Ecto neural progenitor cell (in vitro differentiated cells): ENCODE data around the gene RETN.

ENCODE experiments used
- DNase-seq: peaks from one replicate; pipeline ENCODE4 v3.0.0-alpha.2; 2018; ENCODE audit warnings: low spot score

RETN gene, protein sequence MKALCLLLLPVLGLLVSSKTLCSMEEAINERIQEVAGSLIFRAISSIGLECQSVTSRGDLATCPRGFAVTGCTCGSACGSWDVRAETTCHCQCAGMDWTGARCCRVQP

DNA sequence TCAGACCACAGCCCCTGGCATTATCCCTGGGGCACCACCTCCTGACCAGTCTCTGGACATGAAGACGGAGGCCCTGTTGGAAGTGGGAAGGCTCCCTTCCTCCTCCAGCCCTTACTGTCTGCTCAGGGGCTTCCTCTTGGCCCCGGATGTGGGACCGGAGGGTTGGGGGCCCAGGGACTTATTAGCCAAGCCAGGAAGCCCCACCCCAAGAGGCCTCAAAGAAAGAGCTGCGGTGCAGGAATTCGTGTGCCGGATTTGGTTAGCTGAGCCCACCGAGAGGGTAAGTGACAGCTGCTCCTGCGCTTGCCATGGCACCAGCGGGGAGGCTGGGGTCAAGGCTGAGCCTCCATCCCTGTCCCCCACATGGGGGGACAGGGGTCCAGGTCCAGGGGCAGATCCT lies at the start of gene RETN:
Gene RETN, plus strand, starts transcription at position 208 of the 400 bp plus-strand sequence. CDS start 278 bp downstream, outside the sequence.
- DNase-seq = no peak

DNA sequence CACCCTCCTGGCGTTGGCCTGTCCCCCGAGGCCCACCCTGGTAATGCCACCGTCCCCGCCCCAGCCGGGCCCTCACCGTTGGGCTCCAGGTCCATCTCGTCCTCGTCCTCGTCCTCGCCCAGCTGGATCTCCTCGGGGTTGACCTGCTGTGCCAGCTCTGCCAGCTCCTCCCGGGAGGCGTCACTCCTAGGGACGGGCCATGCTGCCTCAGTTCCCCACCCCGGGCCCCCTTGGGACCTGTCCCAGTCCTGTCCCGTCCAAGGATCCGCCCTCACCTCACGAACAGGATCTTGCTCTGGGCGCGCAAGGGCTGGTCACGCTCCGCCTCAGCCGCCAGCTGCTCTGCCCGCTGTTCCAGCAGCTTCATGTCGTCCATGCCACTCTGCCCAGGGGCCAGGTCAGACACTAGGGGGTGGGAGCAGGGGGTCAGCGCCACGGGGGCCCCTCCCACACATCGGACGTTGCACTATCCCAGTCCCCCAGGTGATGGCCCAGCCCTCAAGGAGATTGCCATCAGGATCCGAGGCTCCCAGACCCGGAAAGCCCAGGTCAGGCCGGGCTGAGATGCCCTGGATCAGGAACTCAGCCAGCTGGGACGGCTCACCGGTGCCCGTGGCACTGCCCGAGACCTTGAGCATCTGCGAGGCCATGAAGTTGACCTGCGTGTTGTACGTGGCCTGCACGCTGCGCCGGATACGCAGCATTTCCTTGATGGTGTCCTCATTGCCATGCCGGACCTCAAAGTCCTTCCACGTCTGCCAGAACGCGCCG lies 49.0 kb upstream of the RETN start:
- no peak for DNase-seq

DNA sequence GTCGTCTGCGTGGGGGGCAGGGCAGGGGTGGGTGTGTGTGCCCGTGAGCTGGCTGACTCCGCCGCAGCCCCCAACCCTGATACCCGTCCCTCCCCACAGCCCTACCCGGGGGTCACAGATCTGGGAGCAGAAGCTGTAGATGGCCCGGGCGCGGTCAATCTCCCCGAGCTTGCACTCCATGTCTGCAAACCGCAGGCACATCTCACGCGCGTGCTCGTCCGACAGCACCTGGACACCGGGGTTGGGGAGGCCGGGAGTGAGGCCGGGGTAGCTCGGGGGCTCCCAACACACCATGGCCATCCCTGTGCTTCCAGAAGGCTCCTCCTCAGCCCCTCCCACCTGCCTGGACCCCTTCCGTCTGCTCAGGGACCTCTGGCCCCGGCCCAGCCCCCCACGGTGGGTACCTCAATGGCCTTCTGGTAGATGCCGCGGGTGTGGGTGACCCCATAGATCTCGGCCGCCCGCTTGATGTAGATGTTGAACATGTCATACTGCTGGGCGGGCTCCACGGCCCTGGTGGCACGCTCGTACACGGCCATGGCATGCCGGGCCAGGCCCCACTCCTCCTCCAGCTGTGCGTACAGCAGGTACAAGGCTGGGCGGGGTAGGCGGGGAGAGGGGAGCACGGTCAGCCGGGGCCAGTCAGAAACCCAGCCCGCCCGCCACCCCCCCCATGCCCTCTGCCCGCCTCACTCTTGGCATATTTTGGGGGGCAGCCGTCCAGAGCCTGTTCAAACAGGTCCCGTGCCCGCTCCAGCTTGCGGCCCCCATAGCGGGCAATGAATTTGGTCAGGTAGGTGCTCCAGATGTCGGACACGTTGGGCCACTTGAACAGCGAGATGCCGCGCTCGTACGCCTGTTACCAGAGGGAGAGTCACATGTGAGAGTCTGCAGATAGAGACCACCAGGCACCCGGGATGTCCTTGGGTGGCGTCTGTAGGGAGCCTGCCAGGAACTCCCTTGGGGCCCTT lies 48.1 kb upstream of the RETN start:
- no peak for DNase-seq

- DNase-seq = no peak
Observed at GRCh38 chr19:7622933-7623685, 45.7 kb upstream of the RETN start.

DNA sequence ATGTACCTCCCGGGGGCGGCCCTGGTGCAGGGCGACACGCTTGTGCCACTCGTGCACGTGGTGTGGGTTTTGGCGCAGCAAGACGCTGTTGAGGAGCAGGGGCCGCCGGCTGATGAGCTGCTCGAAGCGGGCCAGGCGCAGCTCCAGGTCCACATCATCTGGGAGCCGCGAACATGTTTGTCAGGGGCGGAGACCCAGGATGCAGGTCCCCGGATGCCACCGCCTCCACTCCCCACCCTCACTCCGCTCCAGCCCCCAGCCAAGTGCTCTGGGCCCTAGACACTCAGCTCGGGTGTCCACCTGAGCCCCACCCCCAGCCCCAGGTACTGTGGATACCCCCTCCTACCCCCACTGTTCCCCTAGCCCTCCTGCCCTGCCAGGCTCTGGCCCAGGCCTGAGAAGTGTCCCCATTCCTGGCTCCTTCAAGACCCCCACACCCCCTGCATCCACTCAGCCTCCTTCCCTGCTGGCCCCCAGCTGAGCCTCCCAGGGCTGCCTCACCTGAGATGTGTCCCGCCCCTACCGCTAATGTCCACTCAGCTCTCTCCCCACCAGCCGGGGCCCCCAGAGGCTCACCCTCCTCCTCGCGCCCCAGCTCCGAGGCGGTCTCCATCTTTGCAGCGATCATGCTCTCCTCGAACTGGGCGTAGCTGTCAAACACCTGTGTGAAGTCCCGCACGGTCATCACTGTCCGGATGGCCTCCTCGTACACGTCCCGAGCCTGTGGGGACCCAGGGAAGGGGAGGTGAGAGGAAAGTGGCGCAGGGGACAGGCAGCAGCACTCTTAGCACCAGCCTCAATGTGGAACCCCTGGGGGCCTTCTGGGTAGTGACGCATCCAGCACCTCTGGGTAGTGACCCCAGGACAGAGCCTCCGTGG lies 44.9 kb upstream of the RETN start:
- DNase-seq = no peak

GRCh38 chr19:7624810-7625209 lies 44.0 kb upstream of the RETN start:
- no peak for DNase-seq

DNA sequence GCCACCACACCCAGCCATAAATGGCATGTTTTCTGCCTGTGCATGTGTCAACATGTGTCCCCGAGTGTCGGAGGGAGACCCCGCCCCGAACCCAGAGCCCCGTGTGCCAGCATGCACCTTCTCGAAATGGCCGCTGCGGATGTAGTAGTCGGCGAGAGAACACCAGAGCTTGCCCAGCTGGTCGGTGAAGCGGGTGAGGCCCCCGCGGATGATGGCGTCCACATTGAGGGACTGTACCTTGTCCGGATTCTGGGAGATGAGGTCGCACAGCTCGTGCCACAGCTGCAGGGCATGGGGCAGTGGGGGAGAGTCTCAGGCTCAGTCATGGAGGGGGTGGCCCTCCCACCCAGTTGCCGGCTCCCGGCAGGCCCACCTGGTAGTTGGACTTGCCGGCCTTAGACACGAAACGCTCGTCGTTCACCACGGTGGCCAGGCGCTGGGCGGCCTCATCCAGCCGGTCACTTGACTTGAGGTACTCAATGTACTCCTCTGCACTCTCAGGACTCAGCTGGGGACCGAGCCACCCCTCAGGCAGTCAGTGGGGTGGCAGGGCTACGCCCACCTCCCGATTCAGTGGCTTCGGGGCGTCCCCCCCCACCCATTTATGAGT lies 43.0 kb upstream of the RETN start:
- DNase-seq = no peak

DNA sequence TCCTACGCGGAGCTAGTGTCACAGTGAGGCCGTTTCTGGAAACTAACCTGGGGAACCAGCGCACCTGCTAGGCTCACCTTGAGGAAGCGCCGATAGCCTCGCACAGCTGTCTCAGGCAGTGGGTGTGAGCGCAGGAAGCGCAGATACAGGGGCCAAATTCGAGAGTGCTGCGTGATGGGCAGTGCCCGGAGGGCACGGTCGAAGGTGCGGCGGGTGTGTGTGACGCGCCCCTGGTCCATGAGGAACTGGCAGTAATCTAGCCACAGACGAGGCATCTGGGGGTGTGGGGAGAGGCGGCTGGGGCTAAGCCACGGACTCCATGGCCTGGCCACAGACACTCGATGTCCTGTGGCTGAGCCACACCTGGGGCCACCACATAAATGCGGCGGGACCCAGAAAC lies 41.7 kb upstream of the RETN start:
- DNase-seq = no peak

DNA sequence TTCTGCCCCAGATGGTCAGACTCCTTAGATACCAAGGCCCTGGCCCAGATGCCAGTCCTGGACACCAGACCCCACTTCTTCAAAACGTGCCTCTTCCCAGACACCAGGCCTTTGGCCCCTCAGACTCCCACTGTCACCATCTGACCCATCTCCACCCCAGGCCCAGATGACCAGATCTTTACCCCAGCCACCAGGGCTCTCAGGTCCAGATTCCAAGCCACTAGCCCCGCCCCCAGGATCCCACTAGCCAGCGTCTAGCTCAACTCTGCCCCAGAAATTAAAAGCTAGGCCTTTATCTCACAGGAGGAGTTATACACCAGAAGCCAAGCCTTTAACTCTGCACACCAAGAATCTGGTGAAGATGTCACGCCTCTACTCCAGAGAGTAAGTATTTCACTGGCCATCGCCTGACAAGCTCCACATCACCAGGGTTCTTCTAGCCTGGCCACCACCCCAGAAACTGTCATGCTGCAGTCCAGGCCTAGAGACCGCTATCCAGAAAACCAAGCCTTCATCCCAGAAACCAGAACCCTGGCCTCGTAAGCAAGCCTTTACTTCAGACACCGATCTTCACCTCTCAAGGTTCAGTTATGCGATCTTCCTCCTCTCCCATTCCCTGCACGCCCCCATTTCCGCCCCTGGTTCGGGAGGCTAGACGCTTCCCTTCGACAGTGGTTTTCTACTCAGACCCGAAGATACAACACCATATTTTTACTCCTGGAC lies 40.1 kb upstream of the RETN start:
- DNase-seq = no peak

DNA sequence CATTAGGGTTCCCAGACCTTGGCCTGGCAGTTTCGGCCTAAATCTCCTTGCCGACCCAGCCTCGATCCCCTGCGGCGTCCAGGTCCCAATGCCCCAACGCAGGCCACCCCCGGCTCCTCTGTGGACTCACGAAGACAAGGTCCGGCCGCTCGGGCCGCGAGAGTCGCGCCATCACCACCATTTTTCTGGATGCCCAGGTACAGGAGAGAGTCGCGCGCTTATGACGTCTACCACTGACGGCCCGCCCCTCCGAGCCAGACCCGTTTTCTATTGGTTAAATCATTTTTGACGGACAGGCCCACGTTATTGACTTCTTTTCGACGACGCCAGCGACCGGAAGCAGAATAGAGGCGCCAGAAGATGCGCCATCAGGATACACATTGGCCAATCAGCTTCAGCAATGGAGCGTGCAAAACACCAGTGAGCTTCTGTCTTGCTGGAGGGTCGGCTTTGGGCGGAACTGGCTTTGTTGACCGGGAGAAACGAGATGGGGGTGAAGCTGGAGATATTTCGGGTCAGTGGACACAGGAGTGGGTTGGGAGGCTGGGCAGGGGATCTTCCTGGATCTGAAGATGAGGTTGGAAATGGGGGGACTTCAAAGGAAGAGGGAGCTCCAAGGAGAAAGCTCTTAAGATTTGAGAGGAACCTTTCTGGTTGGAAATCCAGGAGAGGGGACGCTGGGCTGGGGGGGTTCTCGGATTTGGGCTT lies 39.3 kb upstream of the RETN start, which contains the start of the genes PET100 and XAB2:
Gene PET100, plus strand, starts transcription at position 447 of the 708 bp plus-strand sequence. Its CDS starts 41 bp downstream, at position 488.
Gene XAB2, minus strand, starts transcription at position 199 of the 708 bp plus-strand sequence. Its CDS starts 18 bp downstream, at position 181.
- peak; percentile 96 for DNase-seq

GRCh38 chr19:7631577-7631976 lies 37.3 kb upstream of the RETN start:
- no peak for DNase-seq

- DNase-seq = no peak
Observed at GRCh38 chr19:7632340-7633203, 36.3 kb upstream of the RETN start.

DNA sequence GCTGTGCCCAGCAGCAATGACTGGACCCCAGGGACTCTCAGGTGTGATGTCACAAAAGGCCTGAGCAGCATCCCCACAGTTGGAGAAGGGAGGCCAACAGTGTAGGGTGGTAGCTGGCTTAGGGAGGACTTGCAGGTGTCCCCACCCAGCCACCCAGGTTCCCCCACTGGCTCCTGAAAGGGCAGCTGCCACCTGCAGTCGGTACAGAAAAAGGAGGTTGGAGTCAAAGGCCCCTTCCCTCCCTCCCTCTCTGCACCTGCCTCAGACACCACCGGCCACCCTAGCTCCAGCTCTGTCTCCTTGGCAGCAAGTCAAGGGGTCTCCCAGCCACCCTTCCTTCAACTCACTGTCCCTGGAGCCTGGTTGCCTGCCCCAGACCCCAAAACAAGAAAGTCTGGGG lies 35.2 kb upstream of the RETN start, which contains the start of gene PCP2:
Gene PCP2, minus strand, starts transcription at position 22 of the 400 bp plus-strand sequence. CDS start 262 bp downstream, outside the sequence.
- no peak for DNase-seq

DNA sequence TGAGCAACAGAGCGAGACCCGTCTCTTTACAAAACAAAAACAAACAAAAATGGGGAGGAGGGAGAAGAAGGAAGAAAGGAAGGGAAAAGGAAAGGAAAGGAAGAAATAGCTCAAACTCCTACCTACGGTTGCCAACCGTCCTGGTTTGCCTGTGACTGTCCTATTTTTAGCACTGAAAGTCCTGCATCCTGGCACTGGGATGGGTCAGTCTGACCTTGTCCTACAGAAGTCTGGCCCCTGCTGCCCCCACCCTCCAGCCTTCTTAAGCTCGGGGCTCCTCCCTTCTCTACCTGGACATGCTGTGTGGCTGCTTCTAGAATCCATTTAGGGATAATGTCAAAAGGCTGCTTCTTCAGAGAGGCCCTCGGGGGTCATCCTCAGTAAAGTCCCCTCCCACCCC lies 33.2 kb upstream of the RETN start:
- DNase-seq = no peak

- no peak for DNase-seq
Observed at GRCh38 chr19:7636317-7636690, 32.5 kb upstream of the RETN start.

DNA sequence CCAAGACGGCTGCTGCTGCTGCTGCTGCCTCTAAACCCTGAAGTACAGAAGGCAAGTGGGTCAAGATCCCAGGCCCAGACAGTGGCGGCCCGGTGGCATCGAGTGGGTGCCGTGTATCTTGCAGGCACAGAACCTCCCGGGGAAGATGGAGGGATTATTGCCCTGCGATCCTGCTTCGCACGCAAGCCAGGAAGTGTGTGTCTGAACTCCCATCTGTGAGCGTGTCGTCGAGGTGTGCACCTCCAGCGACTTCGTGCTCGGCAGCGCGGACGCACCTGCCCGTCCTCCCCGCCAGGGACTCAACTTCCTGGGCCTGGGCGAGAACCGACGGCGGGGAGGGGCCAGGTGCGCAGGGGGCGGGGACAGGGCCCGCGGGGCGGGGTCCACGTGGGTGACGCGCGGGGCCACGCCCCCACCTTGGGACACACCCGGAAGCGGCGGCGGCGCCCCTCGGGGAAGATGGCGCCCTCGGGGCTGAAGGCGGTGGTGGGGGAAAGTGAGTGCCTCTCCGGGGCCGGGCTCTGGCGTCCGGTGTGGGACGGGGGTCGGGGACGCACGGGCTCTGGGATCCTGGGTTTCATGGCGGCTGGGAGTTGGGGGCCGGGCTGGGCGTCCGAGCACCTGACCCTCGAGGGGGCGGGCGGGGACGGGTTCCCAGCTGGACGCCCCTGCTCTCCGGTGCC lies 32.0 kb upstream of the RETN start, which contains the start of gene STXBP2:
Gene STXBP2, plus strand, starts transcription at position 420 of the 683 bp plus-strand sequence. Its CDS starts 40 bp downstream, at position 460.
- peak; percentile 85 for DNase-seq
